Activated naive CD8-positive, alpha-beta T cell (primary cell): ENCODE data around the gene DDX4.
"Not testable (repeated sequence)": the region's sequence is repeated elsewhere in the genome, so short reads cannot be mapped to it uniquely, and the experiment has no call there.

ENCODE experiments used
- H3K27ac Mint-ChIP-seq: one replicate; pipeline ENCODE4 v1.8.0; 2021; ENCODE audit warnings: mixed read lengths
- H3K27me3 Mint-ChIP-seq: one replicate; pipeline ENCODE4 v1.8.0; 2021; ENCODE audit warnings: mixed read lengths
- H3K36me3 Mint-ChIP-seq: one replicate; pipeline ENCODE4 v1.8.0; 2021; ENCODE audit warnings: mixed read lengths
- H3K4me1 Mint-ChIP-seq: one replicate; pipeline ENCODE4 v1.8.0; 2021; ENCODE audit warnings: low read depth, mixed read lengths
- H3K4me3 Mint-ChIP-seq: one replicate; pipeline ENCODE4 v1.8.0; 2021; ENCODE audit warnings: mild to moderate bottlenecking, mixed read lengths
- H3K9me3 Mint-ChIP-seq: one replicate; pipeline ENCODE4 v1.8.0; 2021; ENCODE audit warnings: low read depth, mixed read lengths

DDX4 gene

GRCh38 chr5:55712023-55712859 is 25.6 kb upstream of the DDX4 start, which contains the start of gene SLC38A9:
SLC38A9 (minus strand) TSS chr5:55712324; CDS start chr5:55697958, 14,366 bp downstream.
- peak within 1 kb of the TSS; percentile 100 for H3K4me3 Mint-ChIP-seq
- H3K27me3 Mint-ChIP-seq = peaks cover 3% of the 10 kb centered on the region
- peaks cover 11% of the 10 kb centered on the region for H3K9me3 Mint-ChIP-seq
- peaks cover 11% of the 10 kb centered on the region for H3K36me3 Mint-ChIP-seq
- peaks cover 23% of the 10 kb centered on the region for H3K4me1 Mint-ChIP-seq
- peak within 1 kb of the TSS; percentile 95 for H3K27ac Mint-ChIP-seq

DNA sequence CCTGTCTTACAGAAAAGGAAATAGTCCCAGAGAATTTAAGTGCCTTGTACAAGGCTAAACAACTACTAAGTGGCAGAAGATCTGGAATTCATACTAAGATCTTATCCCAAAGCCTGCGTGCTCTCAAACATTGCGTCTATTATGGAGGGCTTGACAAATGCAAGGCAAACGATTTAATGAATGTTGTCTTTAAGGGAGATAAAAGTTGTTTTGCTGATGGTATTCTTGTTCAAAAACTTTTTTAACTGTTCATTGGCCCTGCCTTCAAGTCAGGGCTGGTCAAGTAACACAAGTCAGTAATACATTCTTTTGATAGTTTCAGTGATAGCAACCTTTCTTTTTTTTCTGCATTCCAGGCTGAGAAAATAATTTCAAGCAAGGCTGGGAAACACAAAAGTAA is 24.0 kb upstream of the DDX4 start:
- peaks cover 18% of the 10 kb centered on the region for H3K4me1 Mint-ChIP-seq
- H3K27ac Mint-ChIP-seq = no peak overlapping the region
- peaks cover 3% of the 10 kb centered on the region for H3K27me3 Mint-ChIP-seq
- peaks cover 10% of the 10 kb centered on the region for H3K36me3 Mint-ChIP-seq
- no peak overlapping the region for H3K4me3 Mint-ChIP-seq
- H3K9me3 Mint-ChIP-seq = peaks cover 11% of the 10 kb centered on the region

GRCh38 chr5:55714339-55714738 is 23.5 kb upstream of the DDX4 start:
- H3K36me3 Mint-ChIP-seq = peaks cover 7% of the 10 kb centered on the region
- H3K4me3 Mint-ChIP-seq = no peak overlapping the region
- H3K4me1 Mint-ChIP-seq = peaks cover 15% of the 10 kb centered on the region
- H3K27me3 Mint-ChIP-seq = peaks cover 3% of the 10 kb centered on the region
- H3K9me3 Mint-ChIP-seq = peaks cover 11% of the 10 kb centered on the region
- H3K27ac Mint-ChIP-seq = no peak overlapping the region

GRCh38 chr5:55714749-55715148 is 23.1 kb upstream of the DDX4 start:
- H3K4me3 Mint-ChIP-seq = no peak overlapping the region
- H3K36me3 Mint-ChIP-seq = peaks cover 7% of the 10 kb centered on the region
- H3K9me3 Mint-ChIP-seq = peaks cover 11% of the 10 kb centered on the region
- H3K27me3 Mint-ChIP-seq = peaks cover 3% of the 10 kb centered on the region
- no peak overlapping the region for H3K27ac Mint-ChIP-seq
- H3K4me1 Mint-ChIP-seq = peaks cover 15% of the 10 kb centered on the region

- Mint-ChIP-seq H3K9me3 (peaks cover 11% of the 10 kb centered on the region), H3K36me3 (peaks cover 7% of the 10 kb centered on the region), H3K4me1 (peaks cover 15% of the 10 kb centered on the region), H3K27me3 (peaks cover 3% of the 10 kb centered on the region), H3K27ac (no peak overlapping the region), H3K4me3 (no peak overlapping the region)
These were observed 22.3 kb upstream of the DDX4 start for GRCh38 chr5:55715519-55716078.

- H3K27me3 Mint-ChIP-seq, H3K4me3 Mint-ChIP-seq, H3K27ac Mint-ChIP-seq, H3K36me3 Mint-ChIP-seq, H3K4me1 Mint-ChIP-seq: not testable (repeated sequence)
- H3K9me3 Mint-ChIP-seq = peaks cover 11% of the 10 kb centered on the region
These were observed 18.8 kb upstream of the DDX4 start for GRCh38 chr5:55719026-55719425.

GRCh38 chr5:55720188-55720703 is 17.6 kb upstream of the DDX4 start:
- no peak overlapping the region for H3K4me3 Mint-ChIP-seq
- H3K36me3 Mint-ChIP-seq = peaks cover 7% of the 10 kb centered on the region
- no peaks in the 10 kb centered on the region for H3K4me1 Mint-ChIP-seq
- peaks cover 3% of the 10 kb centered on the region for H3K27me3 Mint-ChIP-seq
- H3K9me3 Mint-ChIP-seq = peaks cover 9% of the 10 kb centered on the region
- H3K27ac Mint-ChIP-seq = no peak overlapping the region

DNA sequence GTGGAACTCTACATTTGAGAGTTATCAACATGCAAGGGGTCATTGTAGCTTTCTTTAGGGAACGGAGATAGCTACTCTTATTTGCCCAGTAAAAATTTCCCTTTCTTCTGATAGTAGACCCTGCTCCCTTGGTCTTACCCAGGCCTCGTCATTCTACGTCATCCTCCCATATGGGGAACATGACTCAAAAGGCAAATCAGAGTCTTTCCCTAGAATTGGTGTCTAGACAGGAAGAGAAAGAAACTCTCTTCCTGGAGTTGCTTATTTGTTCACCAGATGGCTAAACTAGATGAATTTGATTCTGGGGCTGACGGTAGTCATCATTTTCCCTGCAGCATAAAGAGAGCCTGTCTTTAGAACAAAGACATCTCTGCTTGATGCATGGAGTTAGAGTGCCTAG is 13.6 kb upstream of the DDX4 start:
- H3K27me3 Mint-ChIP-seq = no peaks in the 10 kb centered on the region
- H3K27ac Mint-ChIP-seq = no peak overlapping the region
- no peaks in the 10 kb centered on the region for H3K4me1 Mint-ChIP-seq
- no peak overlapping the region for H3K4me3 Mint-ChIP-seq
- no peaks in the 10 kb centered on the region for H3K9me3 Mint-ChIP-seq
- H3K36me3 Mint-ChIP-seq = no peaks in the 10 kb centered on the region

GRCh38 chr5:55731848-55732247 is 6.0 kb upstream of the DDX4 start:
- Mint-ChIP-seq H3K27me3 (no peaks in the 10 kb centered on the region), H3K9me3 (no peaks in the 10 kb centered on the region)

GRCh38 chr5:55732585-55732984 is 5.3 kb upstream of the DDX4 start:
- Mint-ChIP-seq H3K27me3 (no peaks in the 10 kb centered on the region), H3K4me1 (no peaks in the 10 kb centered on the region), H3K4me3 (no peak overlapping the region), H3K27ac (no peak overlapping the region), H3K9me3 (no peaks in the 10 kb centered on the region), H3K36me3 (no peaks in the 10 kb centered on the region)

More at GRCh38 chr5:55731848-55732247, 6.0 kb upstream of the DDX4 start:
- Mint-ChIP-seq H3K27ac (no peak overlapping the region), H3K36me3 (no peaks in the 10 kb centered on the region), H3K4me1 (no peaks in the 10 kb centered on the region), H3K4me3 (no peak overlapping the region)

GRCh38 chr5:55734658-55735057 is 3.2 kb upstream of the DDX4 start:
- no peaks in the 10 kb centered on the region for H3K9me3 Mint-ChIP-seq
- H3K36me3 Mint-ChIP-seq = no peaks in the 10 kb centered on the region
- H3K27ac Mint-ChIP-seq = no peak overlapping the region
- H3K4me3 Mint-ChIP-seq = no peak overlapping the region
- no peaks in the 10 kb centered on the region for H3K4me1 Mint-ChIP-seq
- H3K27me3 Mint-ChIP-seq = no peaks in the 10 kb centered on the region

DNA sequence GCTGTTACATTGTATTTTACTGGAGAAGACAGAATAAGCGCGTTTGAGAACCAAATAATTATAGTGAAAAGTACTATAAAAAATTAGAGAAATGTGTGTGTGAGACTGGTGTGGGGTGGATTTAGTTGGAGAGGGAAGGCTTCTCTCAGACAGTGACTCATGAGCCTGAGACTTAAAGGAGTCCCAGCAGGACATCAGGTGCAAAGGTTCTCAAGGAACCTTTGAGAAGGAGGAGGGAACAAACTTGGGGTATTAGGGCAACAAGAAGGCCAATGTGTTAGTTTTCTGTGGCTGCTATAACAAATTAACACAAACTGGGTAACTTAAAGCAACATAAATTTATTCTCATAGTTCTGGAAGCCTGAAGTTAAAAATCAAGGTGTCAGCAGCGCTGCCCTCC is 4.9 kb downstream of the DDX4 start:
- Mint-ChIP-seq H3K36me3 (no peaks in the 10 kb centered on the region), H3K27ac (no peak overlapping the region), H3K27me3 (no peaks in the 10 kb centered on the region), H3K4me3 (no peak overlapping the region), H3K9me3 (no peaks in the 10 kb centered on the region), H3K4me1 (no peaks in the 10 kb centered on the region)

- Mint-ChIP-seq H3K27ac (no peak overlapping the region), H3K4me1 (no peaks in the 10 kb centered on the region)
These were observed 10.0 kb downstream of the DDX4 start for GRCh38 chr5:55747778-55748318.

GRCh38 chr5:55749387-55749786 is 11.5 kb downstream of the DDX4 start:
- no peak overlapping the region for H3K4me3 Mint-ChIP-seq
- no peak overlapping the region for H3K27ac Mint-ChIP-seq
- no peaks in the 10 kb centered on the region for H3K9me3 Mint-ChIP-seq
- peaks cover 2% of the 10 kb centered on the region for H3K27me3 Mint-ChIP-seq
- no peaks in the 10 kb centered on the region for H3K36me3 Mint-ChIP-seq
- H3K4me1 Mint-ChIP-seq = no peaks in the 10 kb centered on the region

More at GRCh38 chr5:55747778-55748318, 10.0 kb downstream of the DDX4 start:
- Mint-ChIP-seq H3K36me3 (no peaks in the 10 kb centered on the region), H3K27me3 (peaks cover 2% of the 10 kb centered on the region), H3K4me3 (no peak overlapping the region), H3K9me3 (no peaks in the 10 kb centered on the region)

DNA sequence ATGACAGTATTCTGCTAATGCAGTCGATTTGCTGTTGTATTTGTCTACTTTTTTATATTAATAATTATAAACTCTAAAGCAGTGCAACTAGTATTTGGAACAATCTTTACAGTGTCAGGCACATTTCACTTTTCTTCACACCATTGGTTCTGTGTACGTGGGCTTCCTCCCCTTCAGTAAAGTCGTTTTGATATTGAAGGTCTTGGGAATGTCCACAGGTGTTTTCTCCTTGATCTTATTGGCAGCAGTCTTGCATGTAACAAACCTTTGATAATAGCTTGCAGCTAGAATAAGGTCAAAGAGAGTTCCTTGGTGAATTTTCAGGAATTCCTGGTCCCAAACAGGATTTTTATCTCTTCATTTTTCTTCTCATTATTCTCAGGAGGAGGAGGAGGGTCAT is 12.2 kb downstream of the DDX4 start:
- H3K4me1 Mint-ChIP-seq = no peaks in the 10 kb centered on the region
- H3K27ac Mint-ChIP-seq = no peak overlapping the region
- no peaks in the 10 kb centered on the region for H3K9me3 Mint-ChIP-seq
- no peaks in the 10 kb centered on the region for H3K36me3 Mint-ChIP-seq
- H3K27me3 Mint-ChIP-seq = peaks cover 2% of the 10 kb centered on the region
- H3K4me3 Mint-ChIP-seq = no peak overlapping the region
